Left ventricle myocardium inferior (tissue), 1 donor: ENCODE results near the gene LRP4. TPM values are rescaled to one million over a fixed set of nuclear protein-coding genes. Genes with fewer than 3 reads are reported as not detected.
"Not testable (repeated sequence)": the region's sequence is repeated elsewhere in the genome, so short reads cannot be mapped to it uniquely, and the experiment has no call there.

Source experiments
- DNase-seq: peaks from one replicate; pipeline ENCODE4 v3.0.0-alpha.2; 2020
- H3K27ac ChIP-seq: fragments of 200-600 bp; replicated peaks from 2 replicates; pipeline ENCODE4 v1.8.0; 2021
- H3K27me3 ChIP-seq: fragments of 200-600 bp; 2 replicates; pipeline ENCODE4 v1.8.0; 2021; ENCODE audit warnings: low read depth
- H3K36me3 ChIP-seq: fragments of 200-600 bp; 2 replicates; pipeline ENCODE4 v1.8.0; 2021
- H3K4me1 ChIP-seq: fragments of 200-600 bp; 2 replicates; pipeline ENCODE4 v1.8.0; 2021
- H3K4me3 ChIP-seq: fragments of 200-600 bp; 2 replicates; pipeline ENCODE4 v1.8.0; 2021; ENCODE audit warnings: mild to moderate bottlenecking, moderate library complexity
- H3K9me3 ChIP-seq: fragments of 200-600 bp; replicated peaks from 2 replicates; pipeline ENCODE4 v1.8.0; 2021
- intact Hi-C: fragments of 100-400 bp; cut with micrococcal nuclease; formaldehyde crosslinking; loops from one replicate; pipeline ENCODE4 v1.11.0; 2022
- long read RNA-seq: library from polyadenylated mRNA; unstranded; transcript quantifications from one replicate; pipeline ENCODE4 v2.0.0, GENCODE V29; 2021
- total RNA-seq: library from RNA; stranded (reverse); fragmentation: NEBNext Ultra II Directional; extraction: Animal tissue kit (Norgen Biotek cat#: 25700); gene quantifications from one replicate; pipeline ENCODE4 v1.2.1, GENCODE V29; 2021
- TF ChIP-seq, protein P1 (sequence below): fragments of 200-600 bp; IDR thresholded peaks from 2 replicates; pipeline ENCODE4 v1.8.0; 2021; ENCODE audit warnings: antibody characterized with exemption, mild to moderate bottlenecking, borderline replicate concordance
- donor health status: DM: no; HTN: yes; CAD: no; lungs with severe emphysema.

The LRP4 gene, protein sequence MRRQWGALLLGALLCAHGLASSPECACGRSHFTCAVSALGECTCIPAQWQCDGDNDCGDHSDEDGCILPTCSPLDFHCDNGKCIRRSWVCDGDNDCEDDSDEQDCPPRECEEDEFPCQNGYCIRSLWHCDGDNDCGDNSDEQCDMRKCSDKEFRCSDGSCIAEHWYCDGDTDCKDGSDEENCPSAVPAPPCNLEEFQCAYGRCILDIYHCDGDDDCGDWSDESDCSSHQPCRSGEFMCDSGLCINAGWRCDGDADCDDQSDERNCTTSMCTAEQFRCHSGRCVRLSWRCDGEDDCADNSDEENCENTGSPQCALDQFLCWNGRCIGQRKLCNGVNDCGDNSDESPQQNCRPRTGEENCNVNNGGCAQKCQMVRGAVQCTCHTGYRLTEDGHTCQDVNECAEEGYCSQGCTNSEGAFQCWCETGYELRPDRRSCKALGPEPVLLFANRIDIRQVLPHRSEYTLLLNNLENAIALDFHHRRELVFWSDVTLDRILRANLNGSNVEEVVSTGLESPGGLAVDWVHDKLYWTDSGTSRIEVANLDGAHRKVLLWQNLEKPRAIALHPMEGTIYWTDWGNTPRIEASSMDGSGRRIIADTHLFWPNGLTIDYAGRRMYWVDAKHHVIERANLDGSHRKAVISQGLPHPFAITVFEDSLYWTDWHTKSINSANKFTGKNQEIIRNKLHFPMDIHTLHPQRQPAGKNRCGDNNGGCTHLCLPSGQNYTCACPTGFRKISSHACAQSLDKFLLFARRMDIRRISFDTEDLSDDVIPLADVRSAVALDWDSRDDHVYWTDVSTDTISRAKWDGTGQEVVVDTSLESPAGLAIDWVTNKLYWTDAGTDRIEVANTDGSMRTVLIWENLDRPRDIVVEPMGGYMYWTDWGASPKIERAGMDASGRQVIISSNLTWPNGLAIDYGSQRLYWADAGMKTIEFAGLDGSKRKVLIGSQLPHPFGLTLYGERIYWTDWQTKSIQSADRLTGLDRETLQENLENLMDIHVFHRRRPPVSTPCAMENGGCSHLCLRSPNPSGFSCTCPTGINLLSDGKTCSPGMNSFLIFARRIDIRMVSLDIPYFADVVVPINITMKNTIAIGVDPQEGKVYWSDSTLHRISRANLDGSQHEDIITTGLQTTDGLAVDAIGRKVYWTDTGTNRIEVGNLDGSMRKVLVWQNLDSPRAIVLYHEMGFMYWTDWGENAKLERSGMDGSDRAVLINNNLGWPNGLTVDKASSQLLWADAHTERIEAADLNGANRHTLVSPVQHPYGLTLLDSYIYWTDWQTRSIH (N-terminal part only)
- 22.0 TPM for total RNA-seq
- long read RNA-seq, partial matches to known transcripts: 6 of 10 reads
- long read RNA-seq, other reads (novel, unspliced or antisense): 4 of 10 reads

DNA sequence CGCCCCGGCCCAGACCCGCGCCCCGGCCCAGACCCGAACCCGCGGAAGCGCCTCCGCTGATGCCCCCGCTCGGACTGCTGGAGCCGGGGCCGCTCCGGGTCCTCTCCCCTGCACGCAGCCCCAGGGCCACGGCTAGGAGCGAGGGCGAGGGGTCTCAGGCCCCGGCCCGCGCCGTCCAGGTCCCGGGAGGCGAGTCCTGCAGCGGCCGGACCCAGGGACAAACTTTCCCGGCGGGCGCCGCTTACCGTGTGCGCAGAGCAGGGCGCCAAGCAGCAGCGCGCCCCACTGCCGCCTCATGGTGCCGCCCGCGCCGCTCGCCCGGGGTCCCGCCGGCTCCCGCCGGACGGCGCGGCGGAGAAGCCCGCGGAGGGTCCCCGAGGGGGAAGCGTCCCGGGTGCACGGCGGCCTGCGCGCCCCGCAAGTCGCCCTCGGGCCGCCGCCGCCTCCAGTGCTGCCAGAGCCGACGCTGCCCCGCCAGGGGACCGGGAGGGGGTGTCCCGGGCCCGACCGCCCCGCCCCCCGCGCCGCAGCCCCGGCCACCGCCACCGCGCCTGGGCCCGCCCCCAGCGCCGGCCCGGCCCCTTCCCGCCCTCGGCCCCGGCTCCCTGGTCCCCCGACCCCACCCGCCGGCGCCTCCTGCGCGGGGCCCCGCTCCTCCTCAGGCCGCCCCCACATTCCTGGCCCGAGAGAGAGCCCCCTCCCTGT is at the start of gene LRP4:
TSS of gene LRP4 (minus strand) at position 468 of the 705 bp plus-strand sequence. CDS start at position 297, 171 bp downstream.
- H3K27ac ChIP-seq: peak within 1 kb of the TSS; percentile 91
- peak; percentile 69 for DNase-seq
- TF ChIP-seq, protein P1, sequence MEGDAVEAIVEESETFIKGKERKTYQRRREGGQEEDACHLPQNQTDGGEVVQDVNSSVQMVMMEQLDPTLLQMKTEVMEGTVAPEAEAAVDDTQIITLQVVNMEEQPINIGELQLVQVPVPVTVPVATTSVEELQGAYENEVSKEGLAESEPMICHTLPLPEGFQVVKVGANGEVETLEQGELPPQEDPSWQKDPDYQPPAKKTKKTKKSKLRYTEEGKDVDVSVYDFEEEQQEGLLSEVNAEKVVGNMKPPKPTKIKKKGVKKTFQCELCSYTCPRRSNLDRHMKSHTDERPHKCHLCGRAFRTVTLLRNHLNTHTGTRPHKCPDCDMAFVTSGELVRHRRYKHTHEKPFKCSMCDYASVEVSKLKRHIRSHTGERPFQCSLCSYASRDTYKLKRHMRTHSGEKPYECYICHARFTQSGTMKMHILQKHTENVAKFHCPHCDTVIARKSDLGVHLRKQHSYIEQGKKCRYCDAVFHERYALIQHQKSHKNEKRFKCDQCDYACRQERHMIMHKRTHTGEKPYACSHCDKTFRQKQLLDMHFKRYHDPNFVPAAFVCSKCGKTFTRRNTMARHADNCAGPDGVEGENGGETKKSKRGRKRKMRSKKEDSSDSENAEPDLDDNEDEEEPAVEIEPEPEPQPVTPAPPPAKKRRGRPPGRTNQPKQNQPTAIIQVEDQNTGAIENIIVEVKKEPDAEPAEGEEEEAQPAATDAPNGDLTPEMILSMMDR: peak; percentile 13
- peak within 1 kb of the TSS; percentile 84 for H3K4me3 ChIP-seq
- H3K27me3 ChIP-seq: peaks cover 22% of the 10 kb centered on the region
- H3K9me3 ChIP-seq: no peaks in the 10 kb centered on the region
- intact Hi-C loops: no loop called here
- H3K36me3 ChIP-seq: no peaks in the 10 kb centered on the region
- H3K4me1 ChIP-seq: peaks cover 78% of the 10 kb centered on the region

DNA sequence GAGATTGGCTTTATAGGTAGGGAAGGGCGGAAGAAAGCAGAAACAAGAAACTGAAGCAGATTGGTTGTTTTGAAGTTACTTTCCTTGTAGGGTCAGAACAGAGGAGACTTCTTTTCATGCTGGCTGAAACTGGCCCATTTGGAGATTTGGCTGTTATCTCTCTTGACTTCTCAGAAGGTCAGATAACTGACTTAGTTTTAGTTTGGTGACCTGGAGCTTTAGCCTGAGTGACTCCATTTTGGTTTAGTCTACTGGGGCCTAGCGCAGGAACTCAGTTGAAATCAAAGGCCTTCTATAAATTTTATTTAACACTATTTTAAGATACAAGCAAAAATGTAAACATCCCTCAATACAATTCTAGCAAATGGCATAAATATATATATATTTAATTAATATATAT is 49.6 kb upstream of the LRP4 start:
- no peak for DNase-seq
- Histone ChIP-seq H3K27me3 (no peaks in the 10 kb centered on the region), H3K36me3 (no peaks in the 10 kb centered on the region), H3K4me1 (no peaks in the 10 kb centered on the region), H3K4me3 (no peak overlapping the region), H3K27ac (no peak overlapping the region), H3K9me3 (no peaks in the 10 kb centered on the region)
- TF ChIP-seq, protein P1: no peak
- intact Hi-C loops: no loop called here

DNA sequence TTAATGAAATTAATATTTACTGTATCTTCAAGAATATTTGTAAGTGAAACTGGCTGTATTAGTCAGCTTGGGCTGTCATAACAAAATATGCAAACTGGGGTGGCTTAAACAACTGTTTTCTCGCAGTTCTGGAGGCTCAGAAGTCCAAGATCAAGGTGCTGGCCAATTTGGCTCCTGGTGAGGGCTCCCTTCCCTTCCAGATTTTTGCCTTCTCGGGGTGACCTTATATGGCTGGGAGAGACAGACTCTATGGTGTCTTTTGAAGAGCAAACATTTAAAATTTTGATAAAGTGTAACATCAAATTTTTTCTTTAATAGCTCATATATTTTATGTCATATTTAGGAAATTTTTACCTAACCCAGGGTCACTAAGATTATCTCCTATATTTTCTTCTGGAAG is 48.4 kb upstream of the LRP4 start:
- intact Hi-C loops: no loop called here
- no peaks in the 10 kb centered on the region for H3K36me3 ChIP-seq
- H3K4me3 ChIP-seq: no peak overlapping the region
- no peaks in the 10 kb centered on the region for H3K27me3 ChIP-seq
- no peak overlapping the region for H3K27ac ChIP-seq
- H3K9me3 ChIP-seq: no peaks in the 10 kb centered on the region
- no peaks in the 10 kb centered on the region for H3K4me1 ChIP-seq
- no peak for DNase-seq
- TF ChIP-seq, protein P1: no peak

- Histone ChIP-seq H3K4me3 (no peak overlapping the region), H3K9me3 (peaks cover 11% of the 10 kb centered on the region), H3K36me3 (peaks cover under 1% of the 10 kb centered on the region), H3K4me1 (no peaks in the 10 kb centered on the region), H3K27ac (no peak overlapping the region), H3K27me3 (no peaks in the 10 kb centered on the region)
- no peak for DNase-seq
- TF ChIP-seq, protein P1: no peak
- intact Hi-C loops: no loop called here
Measured at GRCh38 chr11:46963844-46964243, 45.5 kb upstream of the LRP4 start.

- DNase-seq, H3K27ac ChIP-seq, H3K27me3 ChIP-seq, H3K36me3 ChIP-seq, H3K4me3 ChIP-seq, H3K4me1 ChIP-seq, intact Hi-C loops: not testable (repeated sequence)
- peaks cover 15% of the 10 kb centered on the region for H3K9me3 ChIP-seq
Measured at GRCh38 chr11:46961886-46962285, 43.5 kb upstream of the LRP4 start.
